ENCODE results near the gene PCDH7.

PCDH7 gene

GRCh38 chr4:30776921-30777415 lies 56.8 kb downstream of the PCDH7 start:
- no peaks in the 10 kb centered on the region for H4K20me1 ChIP-seq (ENCODE audit: insufficient read depth, low read length)
- H3K9ac ChIP-seq (ENCODE audit: low read length), result no peak overlapping the region
- no peak overlapping the region for H3K27ac ChIP-seq (ENCODE audit: low read length)
- no peak overlapping the region for H2AFZ ChIP-seq (ENCODE audit: low read depth, low read length)
- TF ChIP-seq EZH2phosphoT487 (IDR thresholded peaks at IDR 0.05; ENCODE audit: low read depth), result no peak
- no peak for TF ChIP-seq CTCF (IDR thresholded peaks at IDR 0.05; ENCODE audit: low read depth, low read length)
- H3K4me1 ChIP-seq (ENCODE audit: low read length), result no peaks in the 10 kb centered on the region
- no peaks in the 10 kb centered on the region for H3K27me3 ChIP-seq (ENCODE audit: low read depth, low read length)
- H3K9me3 ChIP-seq (ENCODE audit: insufficient read depth, low read length), result no peaks in the 10 kb centered on the region
- no peak overlapping the region for H3K4me2 ChIP-seq (ENCODE audit: low read length)
- H3K79me2 ChIP-seq (ENCODE audit: low read length), result no peaks in the 10 kb centered on the region
- no peaks in the 10 kb centered on the region for H3K36me3 ChIP-seq (replicated peaks; ENCODE audit: low read depth, low read length)
- no peak overlapping the region for H3K4me3 ChIP-seq (ENCODE audit: low read length)

Measured in OCI-LY3 (cell line).